Measurements from ENCODE around the gene MSMB.
A peak's percentile ranks its signal among the peaks of the same experiment; 100 is the strongest.
"Not testable (repeated sequence)": the region's sequence is repeated elsewhere in the genome, so short reads cannot be mapped to it uniquely, and the experiment has no call there.

The MSMB gene

GRCh38 chr10:46000538-46000937 lies 45.5 kb downstream of the MSMB start:
- TF ChIP-seq CTCF (IDR thresholded peaks at IDR 0.05; ENCODE audit: control insufficient read depth, insufficient read depth, low read depth, low read length, missing control alignments) = no peak
- no peak for DNase-seq (ENCODE audit: low read depth)
- H3K4me3 ChIP-seq (ENCODE audit: control insufficient read depth, low read depth, low read length) = no peak overlapping the region

GRCh38 chr10:45999955-46000354 lies 46.1 kb downstream of the MSMB start:
- not testable (repeated sequence) for DNase-seq (ENCODE audit: low read depth)

GRCh38 chr10:45997994-45998763 lies 47.9 kb downstream of the MSMB start:
- H3K4me3 ChIP-seq (ENCODE audit: control insufficient read depth, low read depth, low read length) = no peak overlapping the region
- no peak for DNase-seq (ENCODE audit: low read depth)
- no peak for TF ChIP-seq CTCF (IDR thresholded peaks at IDR 0.05; ENCODE audit: control insufficient read depth, insufficient read depth, low read depth, low read length, missing control alignments)

More at GRCh38 chr10:45999955-46000354, 46.1 kb downstream of the MSMB start:
- not testable (repeated sequence) for H3K4me3 ChIP-seq (ENCODE audit: control insufficient read depth, low read depth, low read length)

- no peak for TF ChIP-seq CTCF (IDR thresholded peaks at IDR 0.05; ENCODE audit: control insufficient read depth, insufficient read depth, low read depth, low read length, missing control alignments)
- DNase-seq (ENCODE audit: low read depth) = no peak
- H3K4me3 ChIP-seq (ENCODE audit: control insufficient read depth, low read depth, low read length) = no peak overlapping the region
These were observed 48.5 kb downstream of the MSMB start for GRCh38 chr10:45997557-45997956.

GRCh38 chr10:45985590-45985989 lies 60.5 kb downstream of the MSMB start:
- not testable (repeated sequence) for H3K4me3 ChIP-seq (ENCODE audit: control insufficient read depth, low read depth, low read length); DNase-seq (ENCODE audit: low read depth)

- not testable (repeated sequence) for H3K4me3 ChIP-seq (ENCODE audit: control insufficient read depth, low read depth, low read length); DNase-seq (ENCODE audit: low read depth)
These were observed 61.6 kb downstream of the MSMB start for GRCh38 chr10:45984473-45984872.

- TF ChIP-seq CTCF (IDR thresholded peaks at IDR 0.05; ENCODE audit: control insufficient read depth, insufficient read depth, low read depth, low read length, missing control alignments) = peak; percentile 45
- not testable (repeated sequence) for H3K4me3 ChIP-seq (ENCODE audit: control insufficient read depth, low read depth, low read length)
- peak; percentile 25 for DNase-seq (ENCODE audit: low read depth)
These were observed 62.4 kb downstream of the MSMB start for GRCh38 chr10:45983538-45984186.
